Measurements from ENCODE around the gene NDUFAF5.

DNA sequence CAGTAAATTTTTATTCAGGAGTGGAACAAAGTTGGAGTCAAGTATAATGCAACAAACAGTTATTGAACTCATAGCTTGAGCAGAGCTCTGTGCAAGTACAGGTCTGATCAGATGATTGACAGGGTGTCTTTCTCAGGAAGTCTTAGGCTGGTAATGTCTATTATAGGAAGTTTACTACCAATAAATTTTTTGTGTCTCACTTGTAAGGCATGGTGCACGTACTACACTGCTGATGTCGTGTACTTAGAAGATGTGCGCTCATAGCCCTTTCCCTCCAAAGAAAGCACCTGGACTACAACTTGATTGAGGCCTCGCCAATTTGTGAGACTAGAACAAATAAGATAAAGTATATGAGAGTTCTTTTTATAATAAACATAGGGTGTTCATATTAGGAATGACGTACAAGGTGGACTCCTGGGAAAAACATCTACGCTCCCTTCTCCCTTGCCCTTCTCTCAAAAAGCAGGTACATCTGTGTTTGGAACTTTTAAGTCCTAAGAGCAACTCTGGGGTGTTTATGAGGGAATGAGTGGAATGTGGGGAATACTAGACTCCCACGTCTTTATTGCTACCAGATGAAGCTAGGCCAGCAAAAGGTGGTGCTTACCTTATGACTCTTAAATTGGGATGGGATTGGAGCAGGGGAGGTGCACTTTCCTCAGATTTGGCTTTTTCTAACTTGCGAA lies 1.5 kb downstream of the NDUFAF5 start:
- TF ChIP-seq, protein P1, sequence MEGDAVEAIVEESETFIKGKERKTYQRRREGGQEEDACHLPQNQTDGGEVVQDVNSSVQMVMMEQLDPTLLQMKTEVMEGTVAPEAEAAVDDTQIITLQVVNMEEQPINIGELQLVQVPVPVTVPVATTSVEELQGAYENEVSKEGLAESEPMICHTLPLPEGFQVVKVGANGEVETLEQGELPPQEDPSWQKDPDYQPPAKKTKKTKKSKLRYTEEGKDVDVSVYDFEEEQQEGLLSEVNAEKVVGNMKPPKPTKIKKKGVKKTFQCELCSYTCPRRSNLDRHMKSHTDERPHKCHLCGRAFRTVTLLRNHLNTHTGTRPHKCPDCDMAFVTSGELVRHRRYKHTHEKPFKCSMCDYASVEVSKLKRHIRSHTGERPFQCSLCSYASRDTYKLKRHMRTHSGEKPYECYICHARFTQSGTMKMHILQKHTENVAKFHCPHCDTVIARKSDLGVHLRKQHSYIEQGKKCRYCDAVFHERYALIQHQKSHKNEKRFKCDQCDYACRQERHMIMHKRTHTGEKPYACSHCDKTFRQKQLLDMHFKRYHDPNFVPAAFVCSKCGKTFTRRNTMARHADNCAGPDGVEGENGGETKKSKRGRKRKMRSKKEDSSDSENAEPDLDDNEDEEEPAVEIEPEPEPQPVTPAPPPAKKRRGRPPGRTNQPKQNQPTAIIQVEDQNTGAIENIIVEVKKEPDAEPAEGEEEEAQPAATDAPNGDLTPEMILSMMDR (IDR thresholded peaks at IDR 0.05), result no peak
- TF ChIP-seq ZFX (IDR thresholded peaks at IDR 0.05; ENCODE audit: borderline replicate concordance), result no peak
